ENCODE data around the gene CLDN8.

The CLDN8 gene

GRCh38 chr21:30206551-30207251 is 9.2 kb downstream of the CLDN8 start:
- DNase-seq (ENCODE audit: low spot score): no peak

- DNase-seq (ENCODE audit: low spot score): no peak
Measured at GRCh38 chr21:30200000-30200399, 15.9 kb downstream of the CLDN8 start.

- no peak for DNase-seq (ENCODE audit: low spot score)
Measured at GRCh38 chr21:30194701-30195299, 21.1 kb downstream of the CLDN8 start.

- no peak for DNase-seq (ENCODE audit: low spot score)
Measured at GRCh38 chr21:30193201-30193600, 22.7 kb downstream of the CLDN8 start.

GRCh38 chr21:30190554-30190953 is 25.3 kb downstream of the CLDN8 start:
- no peak for DNase-seq (ENCODE audit: low spot score)

GRCh38 chr21:30189773-30190172 is 26.1 kb downstream of the CLDN8 start:
- DNase-seq (ENCODE audit: low spot score): no peak

- no peak for DNase-seq (ENCODE audit: low spot score)
Measured at GRCh38 chr21:30186242-30186641, 29.7 kb downstream of the CLDN8 start.

- no peak for DNase-seq (ENCODE audit: low spot score)
Measured at GRCh38 chr21:30168086-30168485, 47.8 kb downstream of the CLDN8 start.

GRCh38 chr21:30166705-30167104 is 49.2 kb downstream of the CLDN8 start, which contains the start of gene CLDN17:
Gene CLDN17 (minus strand): TSS chr21:30166805. CDS start chr21:30166617, 188 bp downstream.
- no peak for DNase-seq (ENCODE audit: low spot score)

- no peak for DNase-seq (ENCODE audit: low spot score)
Measured at GRCh38 chr21:30166171-30166570, 49.7 kb downstream of the CLDN8 start.

GRCh38 chr21:30164796-30165195 is 51.1 kb downstream of the CLDN8 start:
- no peak for DNase-seq (ENCODE audit: low spot score)
